Transverse colon (tissue), 4 donors: Measurements from ENCODE around the gene ITGB8. TPM values are rescaled to one million over a fixed set of nuclear protein-coding genes. Genes with fewer than 3 reads are reported as not detected.
A peak's percentile ranks its signal among the peaks of the same experiment; 100 is the strongest.

Experiments used
- DNase-seq: peaks from one replicate; pipeline ENCODE4 v3.0.0-alpha.2; 2019
- H3K27ac ChIP-seq, 4 donors: fragments of 200-600 bp; sonication (generic); 2 replicates each; pipeline ENCODE4 v1.5.1; 2016 to 2018; ENCODE audit warnings: inconsistent platforms in 4 of 4
- H3K27me3 ChIP-seq: fragments of 200-600 bp; sonication (generic); 2 replicates; pipeline ENCODE4 v1.5.1; 2017; ENCODE audit warnings: inconsistent platforms
- H3K36me3 ChIP-seq, 4 donors: fragments of 200-600 bp; sonication (generic); 2 replicates each; pipeline ENCODE4 v1.5.1; 2017 to 2019; ENCODE audit warnings: inconsistent platforms in 4 of 4
- H3K4me1 ChIP-seq, 4 donors: fragments of 200-600 bp; sonication (generic); 2 replicates each; pipeline ENCODE4 v1.5.1; 2017 to 2020; ENCODE audit warnings: inconsistent platforms in 4 of 4
- H3K4me3 ChIP-seq, 4 donors: fragments of 200-600 bp; sonication (generic); 1 replicate in 1 of 4; 2 replicates in 3 of 4; pipeline versions ENCODE4 v1.5.1 to v1.6.1; 2017 to 2019; ENCODE audit warnings: inconsistent platforms in 4 of 4
- H3K9me3 ChIP-seq, 2 donors: fragments of 200-600 bp; sonication (generic); 2 replicates each; pipeline ENCODE4 v1.5.1; 2017 to 2019; ENCODE audit warnings: inconsistent platforms in 2 of 2
- CTCF ChIP-seq, 5 experiments: fragments of 200-600 bp in 3 of 5; fragments of 450-650 bp in 2 of 5; sonication (generic) in 3 of 5; IDR thresholded peaks; 1 replicate in 2 of 5; 2 replicates in 3 of 5; pipeline ENCODE4 v1.5.1; 2016 to 2017; ENCODE audit warnings: antibody characterized with exemption in 5 of 5, inconsistent platforms in 3 of 5, mild to moderate bottlenecking in 2 of 5, moderate library complexity in 1 of 5
- EP300 ChIP-seq: sonication (generic); formaldehyde crosslinking; IDR thresholded peaks from one replicate; pipeline ENCODE4 v1.6.1; 2017; ENCODE audit warnings: antibody characterized with exemption, low read depth
- POLR2A ChIP-seq: fragments of 450-650 bp; IDR thresholded peaks from one replicate; pipeline ENCODE4 v1.6.1; 2016; ENCODE audit warnings: antibody characterized with exemption, mild to moderate bottlenecking, moderate library complexity
- POLR2AphosphoS5 ChIP-seq, 3 donors: sonication (generic); formaldehyde crosslinking; IDR thresholded peaks; one replicate each; pipeline ENCODE4 v1.6.1; 2016; ENCODE audit warnings: antibody characterized with exemption in 3 of 3
- whole genome bisulfite sequencing, 2 donors: methylation state at CpG; one replicate each; pipeline ENCODE4 v1.1.5; 2018; ENCODE audit warnings: low coverage in 1 of 2; 5-methylcytosine and 5-hydroxymethylcytosine counted together
- in situ Hi-C, 4 donors: fragments of 200-750 bp; cut with MboI; loops; one replicate each; pipeline versions ENCODE4 v1.15.0 to v1.15.1; 2017; ENCODE audit warnings: low sequenced_read_pairs in 3 of 4, low pct_ligation_motif_present in 1 of 4, low pct_unique_long_range_greater_than_20kb in 1 of 4
- intact Hi-C: fragments of 100-400 bp; cut with DNase I; formaldehyde crosslinking; loops from one replicate; pipeline ENCODE4 v1.15.1; 2023; ENCODE audit warnings: low total_unique reads
- total RNA-seq, 4 donors: library from RNA; depleted of rRNA; stranded (reverse); fragments of >200 nt; gene quantifications; one replicate each; pipeline ENCODE4 v1.1.0, GENCODE V29; 2016

ITGB8 gene
- total RNA-seq, 4 donors from 2014 or later = 3.0 to 14.0 (median 8.6) TPM

GRCh38 chr7:20431146-20431545 is 100.4 kb downstream of the ITGB8 start:
- peaks cover 0 to 6% (median 0%) of the 10 kb centered on the region in 4 donors for H3K4me1 ChIP-seq
- no peak overlapping the region for H3K4me3 ChIP-seq
- no peaks in the 10 kb centered on the region for H3K9me3 ChIP-seq
- TF ChIP-seq POLR2A (no peak), EP300 (no peak), CTCF (IDR thresholded peaks at IDR 0.05) (no peak), POLR2AphosphoS5 (IDR thresholded peaks at IDR 0.05) (no peak)
- H3K36me3 ChIP-seq = no peaks in the 10 kb centered on the region
- DNase-seq = no peak
- in situ Hi-C loops = no loop called here
- H3K27ac ChIP-seq = no peak overlapping the region
- WGBS, 2 donors = 68 to 71% methylated on average over 2 of the region's 2 CpGs
- intact Hi-C loops = no loop called here
- no peaks in the 10 kb centered on the region for H3K27me3 ChIP-seq

DNA sequence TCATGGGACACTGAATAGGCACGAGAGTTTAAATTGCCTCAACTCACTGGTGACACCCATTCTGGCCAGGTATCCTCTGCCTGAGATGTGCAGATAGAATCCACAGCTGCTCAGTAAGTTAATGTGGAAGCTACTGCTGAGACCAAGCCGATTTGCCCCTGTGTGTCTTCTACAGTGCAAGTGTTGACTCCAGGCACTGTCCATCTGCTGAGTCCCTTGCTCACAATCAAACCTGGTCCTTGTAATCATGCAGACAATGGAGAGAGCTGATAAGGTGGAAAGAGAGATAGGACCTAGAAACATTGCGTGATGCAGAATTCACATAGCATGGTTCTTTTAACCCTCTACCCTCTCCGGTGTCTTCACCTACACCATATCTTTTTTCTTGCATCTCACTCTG is 101.4 kb downstream of the ITGB8 start:
- intact Hi-C loops (no loop called here), in situ Hi-C loops (no loop called here)
- no peak for TF ChIP-seq EP300
- TF ChIP-seq POLR2AphosphoS5 (IDR thresholded peaks at IDR 0.05) = no peak
- no peak for TF ChIP-seq CTCF (IDR thresholded peaks at IDR 0.05)
- TF ChIP-seq POLR2A = no peak

GRCh38 chr7:20435305-20435704 is 104.6 kb downstream of the ITGB8 start:
- peak; percentile 26 for DNase-seq
- intact Hi-C loops (no loop called here), in situ Hi-C loops (no loop called here)
- 73 to 87% methylated on average over 3 of the region's 3 CpGs for WGBS, 2 donors
- Histone ChIP-seq H3K27me3 (no peaks in the 10 kb centered on the region), H3K36me3 (no peaks in the 10 kb centered on the region), H3K4me1 (peaks cover 0 to 6% (median 3%) of the 10 kb centered on the region in 4 donors), H3K9me3 (no peaks in the 10 kb centered on the region), H3K27ac (no peak overlapping the region), H3K4me3 (no peak overlapping the region)
- TF ChIP-seq CTCF (IDR thresholded peaks at IDR 0.05) (no peak), EP300 (no peak), POLR2A (no peak), POLR2AphosphoS5 (IDR thresholded peaks at IDR 0.05) (peak in 1 of 3 donors; percentile 27)

More for the DNA sequence above, 101.4 kb downstream of the ITGB8 start:
- Histone ChIP-seq H3K27ac (no peak overlapping the region), H3K27me3 (no peaks in the 10 kb centered on the region), H3K4me3 (no peak overlapping the region), H3K36me3 (no peaks in the 10 kb centered on the region), H3K9me3 (no peaks in the 10 kb centered on the region), H3K4me1 (peaks cover 0 to 6% (median 0%) of the 10 kb centered on the region in 4 donors)
- WGBS, 2 donors = 87 to 100% methylated on average over 2 to 4 of the region's 4 CpGs
- no peak for DNase-seq

- in situ Hi-C loops = no loop called here
- DNase-seq = no peak
- Histone ChIP-seq H3K36me3 (no peaks in the 10 kb centered on the region), H3K27ac (no peak overlapping the region), H3K4me3 (no peak overlapping the region), H3K4me1 (peaks cover 0 to 6% (median 3%) of the 10 kb centered on the region in 4 donors), H3K27me3 (no peaks in the 10 kb centered on the region), H3K9me3 (no peaks in the 10 kb centered on the region)
- intact Hi-C loops = no loop called here
- TF ChIP-seq CTCF (IDR thresholded peaks at IDR 0.05) = no peak
- no peak for TF ChIP-seq EP300
- TF ChIP-seq POLR2AphosphoS5 (IDR thresholded peaks at IDR 0.05) = no peak
- no peak for TF ChIP-seq POLR2A
Measured at GRCh38 chr7:20438248-20438647, 107.5 kb downstream of the ITGB8 start.
